CD4-positive, alpha-beta memory T cell (primary cell): ENCODE measurements around the gene TP53BP2. TPM values are rescaled to one million over a fixed set of nuclear protein-coding genes. Genes with fewer than 3 reads are reported as not detected.

Experiments
- CTCF ChIA-PET: fragments of 350-600 bp; sonication (Branson Sonifier 250); formaldehyde crosslinking; loops from one replicate; lab custom pipeline; 2021; ENCODE audit warnings: inconsistent platforms; ENCODE audit not compliant: partially characterized antibody; lab: Charles Lee
- POLR2A ChIA-PET: fragments of 350-600 bp; sonication (Branson Sonifier 250); formaldehyde crosslinking; loops from one replicate; lab custom pipeline; 2021; ENCODE audit not compliant: partially characterized antibody; lab: Charles Lee
- DNase-seq, 5 donors: peaks; one replicate each; pipeline versions ENCODE4 v3.0.0 to v3.0.0-alpha.2; 2020 to 2022; ENCODE audit warnings: mixed read lengths in 1 of 5
- H3K27ac ChIP-seq: one replicate; pipeline ENCODE4 v1.7.0; 2013; ENCODE audit warnings: low read depth, low read length
- H3K27me3 ChIP-seq: 2 replicates; pipeline ENCODE4 v1.7.0; 2013; ENCODE audit warnings: mild to moderate bottlenecking, low read length, moderate library complexity; ENCODE audit not compliant: insufficient read depth
- H3K36me3 ChIP-seq: 2 replicates; pipeline ENCODE4 v1.7.0; 2013; ENCODE audit warnings: mild to moderate bottlenecking, low read length, moderate library complexity; ENCODE audit not compliant: insufficient read depth
- H3K4me1 ChIP-seq: 2 replicates; pipeline ENCODE4 v1.7.0; 2013; ENCODE audit warnings: mild to moderate bottlenecking, low read length, moderate library complexity; ENCODE audit not compliant: insufficient read depth
- H3K4me3 ChIP-seq, 2 donors: one replicate each; pipeline ENCODE4 v1.7.0; 2013; ENCODE audit warnings: low read length in 2 of 2, mild to moderate bottlenecking in 1 of 2
- H3K9me3 ChIP-seq, 2 donors: one replicate each; pipeline ENCODE4 v1.7.0; 2013; ENCODE audit warnings: low read length in 2 of 2, control low read depth in 1 of 2; ENCODE audit not compliant: control insufficient read depth in 1 of 2
- H3K27ac Mint-ChIP-seq, 7 donors: one replicate each; pipeline ENCODE4 v1.8.0; 2020 to 2021; ENCODE audit warnings: mixed read lengths in 7 of 7, mild to moderate bottlenecking in 6 of 7, inconsistent platforms in 3 of 7, moderate library complexity in 3 of 7
- H3K27me3 Mint-ChIP-seq, 2 donors: one replicate each; pipeline ENCODE4 v1.8.0; 2020 to 2021; ENCODE audit warnings: mixed read lengths in 2 of 2
- H3K36me3 Mint-ChIP-seq, 2 donors: one replicate each; pipeline ENCODE4 v1.8.0; 2020 to 2021; ENCODE audit warnings: mixed read lengths in 2 of 2, inconsistent platforms in 1 of 2, mild to moderate bottlenecking in 1 of 2
- H3K4me1 Mint-ChIP-seq, 4 donors: one replicate each; pipeline ENCODE4 v1.8.0; 2020 to 2021; ENCODE audit warnings: mixed read lengths in 4 of 4, mild to moderate bottlenecking in 1 of 4
- H3K4me3 Mint-ChIP-seq, 8 donors: one replicate each; pipeline ENCODE4 v1.8.0; 2020 to 2021; ENCODE audit warnings: mixed read lengths in 8 of 8, mild to moderate bottlenecking in 7 of 8, moderate library complexity in 6 of 8, inconsistent platforms in 3 of 8
- H3K9me3 Mint-ChIP-seq, 8 donors: one replicate each; pipeline ENCODE4 v1.8.0; 2020 to 2021; ENCODE audit warnings: mixed read lengths in 8 of 8, mild to moderate bottlenecking in 5 of 8, inconsistent platforms in 3 of 8, moderate library complexity in 1 of 8
- intact Hi-C: fragments of 100-400 bp; cut with micrococcal nuclease; formaldehyde crosslinking; loops from one replicate; pipeline ENCODE4 v1.15.1; 2023
- polyA plus RNA-seq, 2 donors: library from polyadenylated mRNA; unstranded; fragments of 300-500 nt; fragmentation: Illumina TruSeq; gene quantifications; one replicate each; pipeline ENCODE4 v1.2.3, GENCODE V29; 2021
- total RNA-seq, 2 experiments: library from RNA; stranded (reverse); gene quantifications; one replicate each; pipeline ENCODE4 v1.2.3, GENCODE V29; 2021

Gene TP53BP2
- total and polyA plus RNA-seq, 4 experiments from 2014 or later: 8.5 to 49.8 (median 33.8) TPM

- no peak overlapping the region for H3K27ac ChIP-seq
- Mint-ChIP-seq H3K27me3 (no peaks in the 10 kb centered on the region), H3K4me1 (peaks cover 15 to 34% (median 22%) of the 10 kb centered on the region in 4 donors), H3K27ac (peak overlapping the region; percentile 43 to 82 (median 60)), H3K36me3 (peaks cover 53 to 78% of the 10 kb centered on the region in 2 donors), H3K4me3 (no peak overlapping the region), H3K9me3 (peaks cover 0 to 2% (median 0%) of the 10 kb centered on the region in 8 donors)
- no peaks in the 10 kb centered on the region for H3K9me3 ChIP-seq
- no peak overlapping the region for H3K4me3 ChIP-seq
- intact Hi-C loops: no loop called here
- H3K4me1 ChIP-seq: peaks cover 15% of the 10 kb centered on the region
- CTCF ChIA-PET: interaction anchor here (1.1 to 3.7 kb wide), 2 partner anchors 23 to 76 kb away, joined by 3 to 23 read pairs; no protein-coding TSS in a partner anchor
- H3K36me3 ChIP-seq: peaks cover 69% of the 10 kb centered on the region
- H3K27me3 ChIP-seq: no peaks in the 10 kb centered on the region
- POLR2A ChIA-PET: interaction anchor here (0.6 to 1.4 kb wide), 5 partner anchors 17 to 624 kb away, joined by 3 to 4 read pairs (median 3); partner anchors contain the start of genes CAPN2 and TP53BP2
- DNase-seq: no peak
These were observed 73.7 kb downstream of the TP53BP2 start for GRCh38 chr1:223771814-223772770.

DNA sequence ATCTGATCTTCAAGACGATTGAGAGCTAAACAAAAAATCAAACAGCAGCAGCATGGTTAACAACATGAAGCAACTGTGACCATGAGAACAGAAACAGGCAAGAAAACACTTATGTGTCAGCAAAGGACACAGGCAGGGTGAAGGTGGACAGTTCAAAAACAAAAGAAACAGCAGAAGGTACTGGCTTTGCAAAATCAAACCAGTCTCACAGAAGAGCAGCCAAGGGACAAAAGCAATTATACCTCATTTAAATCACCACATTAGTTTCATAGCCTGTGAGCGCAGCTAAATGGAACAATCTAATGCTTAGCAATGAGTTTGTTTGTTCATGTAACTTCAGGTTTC lies 74.3 kb downstream of the TP53BP2 start:
- H3K9me3 Mint-ChIP-seq: no peaks in the 10 kb centered on the region
- peaks cover 12 to 31% (median 20%) of the 10 kb centered on the region in 4 donors for H3K4me1 Mint-ChIP-seq
- peak overlapping the region; percentile 43 to 82 (median 58) for H3K27ac Mint-ChIP-seq
- Histone ChIP-seq H3K9me3 (no peaks in the 10 kb centered on the region), H3K27me3 (no peaks in the 10 kb centered on the region), H3K36me3 (peaks cover 69% of the 10 kb centered on the region), H3K4me3 (no peak overlapping the region), H3K4me1 (peaks cover 15% of the 10 kb centered on the region), H3K27ac (no peak overlapping the region)
- POLR2A ChIA-PET: interaction anchor here (0.6 to 1.4 kb wide), 4 partner anchors 16 to 75 kb away, joined by 3 to 4 read pairs (median 3); partner anchors contain the start of genes CAPN2 and TP53BP2
- CTCF ChIA-PET: interaction anchor here (1.1 to 3.7 kb wide), 2 partner anchors 22 to 75 kb away, joined by 3 to 23 read pairs; no protein-coding TSS in a partner anchor
- intact Hi-C loops: no loop called here
- H3K27me3 Mint-ChIP-seq: no peaks in the 10 kb centered on the region
- no peak for DNase-seq
- H3K36me3 Mint-ChIP-seq: peaks cover 50 to 74% of the 10 kb centered on the region in 2 donors
- no peak overlapping the region for H3K4me3 Mint-ChIP-seq

- H3K27ac ChIP-seq: no peak overlapping the region
- CTCF ChIA-PET: interaction anchor here (1.0 to 3.7 kb wide), 3 partner anchors 10 to 75 kb away, joined by 3 to 23 read pairs (median 3); no protein-coding TSS in a partner anchor
- H3K36me3 ChIP-seq: peaks cover 70% of the 10 kb centered on the region
- H3K4me3 ChIP-seq: no peak overlapping the region
- intact Hi-C loops: no loop called here
- peaks cover 8% of the 10 kb centered on the region for H3K4me1 ChIP-seq
- peaks cover 54 to 74% of the 10 kb centered on the region in 2 donors for H3K36me3 Mint-ChIP-seq
- peaks cover 8 to 27% (median 13%) of the 10 kb centered on the region in 4 donors for H3K4me1 Mint-ChIP-seq
- no peaks in the 10 kb centered on the region for H3K9me3 ChIP-seq
- no peaks in the 10 kb centered on the region for H3K9me3 Mint-ChIP-seq
- no peaks in the 10 kb centered on the region for H3K27me3 Mint-ChIP-seq
- DNase-seq: no peak
- H3K27me3 ChIP-seq: no peaks in the 10 kb centered on the region
- peak overlapping the region in 6 of 7 donors; percentile 43 to 78 (median 67) for H3K27ac Mint-ChIP-seq
- H3K4me3 Mint-ChIP-seq: no peak overlapping the region
- POLR2A ChIA-PET: interaction anchor here (0.6 to 1.1 kb wide), 3 partner anchors 15 to 60 kb away, joined by 3 to 4 read pairs (median 3); partner anchors contain the start of gene CAPN2
These were observed 75.0 kb downstream of the TP53BP2 start for GRCh38 chr1:223770621-223771315.

DNA sequence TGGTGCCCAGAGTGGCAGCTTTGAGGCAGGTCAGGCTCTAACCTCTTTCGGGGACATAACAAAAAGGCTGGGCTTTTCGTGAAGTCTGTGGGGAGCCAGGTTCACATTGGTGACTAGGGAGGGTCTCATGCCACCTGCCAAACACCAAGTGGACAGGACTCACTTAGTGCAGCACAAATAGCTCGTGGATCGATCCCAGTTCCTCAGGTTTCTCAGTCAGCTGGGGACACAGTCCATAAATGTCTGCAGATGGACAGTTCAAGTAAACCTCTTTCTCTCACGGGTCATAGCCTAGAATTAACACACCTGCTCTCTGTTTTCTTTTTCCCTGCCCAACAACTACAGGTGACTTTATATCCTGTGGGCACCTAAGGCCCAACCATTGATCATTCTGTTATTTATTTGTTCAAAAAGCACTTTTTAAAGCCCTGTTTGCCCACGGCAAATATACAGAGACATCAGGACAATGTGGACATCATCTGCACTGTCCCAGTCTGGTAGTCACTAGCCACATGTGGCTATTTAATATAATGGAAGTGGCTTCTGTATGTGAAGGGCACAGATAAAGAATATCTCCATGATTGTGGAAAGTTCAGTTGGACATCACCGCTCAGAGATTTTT lies 79.9 kb downstream of the TP53BP2 start:
- POLR2A ChIA-PET: interaction anchor here (1.2 kb wide), 1 partner anchor 54 kb away, joined by 3 read pairs; the partner anchor contains the start of gene CAPN2

GRCh38 chr1:223765036-223765718 lies 80.6 kb downstream of the TP53BP2 start:
- H3K27ac ChIP-seq: no peak overlapping the region
- Mint-ChIP-seq H3K27me3 (no peaks in the 10 kb centered on the region), H3K4me3 (no peak overlapping the region), H3K4me1 (peaks cover 0 to 4% (median 0%) of the 10 kb centered on the region in 4 donors), H3K36me3 (peaks cover 51 to 71% of the 10 kb centered on the region in 2 donors), H3K27ac (peak overlapping the region in 1 of 7 donors; percentile 2), H3K9me3 (no peaks in the 10 kb centered on the region)
- no peak overlapping the region for H3K4me3 ChIP-seq
- DNase-seq: no peak
- peaks cover 67% of the 10 kb centered on the region for H3K36me3 ChIP-seq
- H3K27me3 ChIP-seq: no peaks in the 10 kb centered on the region
- H3K9me3 ChIP-seq: no peaks in the 10 kb centered on the region
- intact Hi-C loops: no loop called here
- no peaks in the 10 kb centered on the region for H3K4me1 ChIP-seq
- ChIA-PET CTCF (interaction anchor here (1.2 to 2.5 kb wide), 2 partner anchors 16 to 66 kb away, joined by 3 to 7 read pairs; no protein-coding TSS in a partner anchor), POLR2A (interaction anchor here (1.2 kb wide), 1 partner anchor 53 kb away, joined by 3 read pairs; the partner anchor contains the start of gene CAPN2)

More for the DNA sequence above, 79.9 kb downstream of the TP53BP2 start:
- CTCF ChIA-PET: no interaction called here
- no peak overlapping the region for H3K4me3 Mint-ChIP-seq
- Histone ChIP-seq H3K27ac (no peak overlapping the region), H3K36me3 (peaks cover 67% of the 10 kb centered on the region), H3K4me1 (no peaks in the 10 kb centered on the region), H3K4me3 (no peak overlapping the region), H3K9me3 (no peaks in the 10 kb centered on the region), H3K27me3 (no peaks in the 10 kb centered on the region)
- DNase-seq: no peak
- peaks cover 0 to 4% (median under 1%) of the 10 kb centered on the region in 4 donors for H3K4me1 Mint-ChIP-seq
- H3K36me3 Mint-ChIP-seq: peaks cover 49 to 71% of the 10 kb centered on the region in 2 donors
- intact Hi-C loops: no loop called here
- H3K27ac Mint-ChIP-seq: peak overlapping the region in 3 of 7 donors; percentile 27 to 72 (median 66)
- H3K9me3 Mint-ChIP-seq: no peaks in the 10 kb centered on the region
- no peaks in the 10 kb centered on the region for H3K27me3 Mint-ChIP-seq

DNA sequence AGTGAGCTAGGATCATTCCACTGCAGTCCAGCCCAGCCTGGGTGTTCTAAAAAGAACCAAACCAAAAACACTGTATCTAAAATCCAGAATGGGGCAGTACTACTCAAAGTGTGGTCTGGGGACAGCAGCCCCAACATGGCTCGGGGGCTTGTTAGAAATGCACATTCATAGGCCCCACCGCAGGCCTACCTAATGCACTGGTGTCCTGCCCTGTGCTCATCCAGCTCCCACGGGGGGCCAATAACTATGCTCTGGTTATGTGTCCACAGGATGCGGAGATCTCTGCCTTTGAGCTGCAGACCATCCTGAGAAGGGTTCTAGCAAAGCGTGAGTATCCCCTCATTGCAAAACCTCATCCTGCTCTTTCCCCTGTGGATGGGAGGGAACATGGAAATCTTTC lies 81.9 kb downstream of the TP53BP2 start:
- Histone ChIP-seq H3K27ac (no peak overlapping the region), H3K4me3 (no peak overlapping the region), H3K27me3 (no peaks in the 10 kb centered on the region), H3K4me1 (no peaks in the 10 kb centered on the region), H3K36me3 (peaks cover 67% of the 10 kb centered on the region), H3K9me3 (no peaks in the 10 kb centered on the region)
- Mint-ChIP-seq H3K9me3 (no peaks in the 10 kb centered on the region), H3K27ac (peak overlapping the region in 3 of 7 donors; percentile 55 to 86 (median 78)), H3K36me3 (peaks cover 47 to 72% of the 10 kb centered on the region in 2 donors), H3K4me1 (peaks cover 0 to 4% (median 0%) of the 10 kb centered on the region in 4 donors), H3K4me3 (no peak overlapping the region), H3K27me3 (no peaks in the 10 kb centered on the region)
- no peak for DNase-seq
- CTCF ChIA-PET: interaction anchor here (1.0 to 2.5 kb wide), 3 partner anchors 15 to 68 kb away, joined by 3 to 7 read pairs (median 4); no protein-coding TSS in a partner anchor
- intact Hi-C loops: no loop called here
- POLR2A ChIA-PET: interaction anchor here (1.1 kb wide), 1 partner anchor 15 kb away, joined by 4 read pairs; no protein-coding TSS in a partner anchor
